NCI-H2196 treated with DMSO at 0.1 percent for 48 hours (cell line): ENCODE results near the gene SH2D7.

Source experiments
- DNase-seq: peaks from one replicate; lab custom pipeline; 2025; ENCODE audit not compliant: unreplicated experiment; lab: John Stamatoyannopoulos, UW

The SH2D7 gene

GRCh38 chr15:78060232-78060631 lies 32.1 kb upstream of the SH2D7 start:
- DNase-seq = no peak

GRCh38 chr15:78061963-78062427 lies 30.4 kb upstream of the SH2D7 start:
- DNase-seq = no peak

- DNase-seq = no peak
Observed at GRCh38 chr15:78063217-78063616, 29.1 kb upstream of the SH2D7 start.

GRCh38 chr15:78063970-78064385 lies 28.4 kb upstream of the SH2D7 start:
- DNase-seq = no peak

- no peak for DNase-seq
Observed at GRCh38 chr15:78064544-78064943, 27.8 kb upstream of the SH2D7 start.

GRCh38 chr15:78065284-78065872 lies 27.0 kb upstream of the SH2D7 start:
- DNase-seq = no peak

- no peak for DNase-seq
Observed at GRCh38 chr15:78065973-78066946, 26.1 kb upstream of the SH2D7 start.

- DNase-seq = peak; percentile 34
Observed at GRCh38 chr15:78067328-78068228, 24.8 kb upstream of the SH2D7 start.

GRCh38 chr15:78069052-78069414 lies 23.3 kb upstream of the SH2D7 start:
- no peak for DNase-seq

GRCh38 chr15:78069462-78070029 lies 22.8 kb upstream of the SH2D7 start:
- DNase-seq = no peak

GRCh38 chr15:78070049-78070700 lies 22.2 kb upstream of the SH2D7 start:
- no peak for DNase-seq

GRCh38 chr15:78071383-78071782 lies 21.0 kb upstream of the SH2D7 start:
- no peak for DNase-seq

- no peak for DNase-seq
Observed at GRCh38 chr15:78072080-78072892, 20.1 kb upstream of the SH2D7 start.

GRCh38 chr15:78073046-78073787 lies 19.1 kb upstream of the SH2D7 start:
- no peak for DNase-seq

- DNase-seq = no peak
Observed at GRCh38 chr15:78075490-78076230, 16.7 kb upstream of the SH2D7 start.

- no peak for DNase-seq
Observed at GRCh38 chr15:78076231-78077052, 15.9 kb upstream of the SH2D7 start.
